ENCODE results near the gene LUC7L2.
A peak's percentile ranks its signal among the peaks of the same experiment; 100 is the strongest.
"Not testable (repeated sequence)": the region's sequence is repeated elsewhere in the genome, so short reads cannot be mapped to it uniquely, and the experiment has no call there.

LUC7L2 gene

GRCh38 chr7:139357729-139358506, 1.8 kb upstream of the LUC7L2 start:
- DNase-seq = not testable (repeated sequence)

GRCh38 chr7:139358541-139359365, 941 bp upstream of the LUC7L2 start:
- no peak for DNase-seq

- DNase-seq = peak; percentile 99
Measured at GRCh38 chr7:139360210-139360947, 685 bp downstream of the LUC7L2 start.

- no peak for DNase-seq
Measured at GRCh38 chr7:139360948-139361307, 1.2 kb downstream of the LUC7L2 start.

- DNase-seq = no peak
Measured at GRCh38 chr7:139361523-139361922, 1.8 kb downstream of the LUC7L2 start.

GRCh38 chr7:139362302-139362701, 2.6 kb downstream of the LUC7L2 start:
- DNase-seq = no peak

GRCh38 chr7:139362981-139363380, 3.3 kb downstream of the LUC7L2 start:
- no peak for DNase-seq

- no peak for DNase-seq
Measured at GRCh38 chr7:139365336-139365735, 5.6 kb downstream of the LUC7L2 start.

GRCh38 chr7:139366400-139366799, 6.7 kb downstream of the LUC7L2 start:
- DNase-seq = no peak

- no peak for DNase-seq
Measured at GRCh38 chr7:139367438-139368155, 7.9 kb downstream of the LUC7L2 start.

- no peak for DNase-seq
Measured at GRCh38 chr7:139370301-139370942, 10.7 kb downstream of the LUC7L2 start.

GRCh38 chr7:139370943-139371313, 11.2 kb downstream of the LUC7L2 start:
- no peak for DNase-seq

GRCh38 chr7:139374246-139374645, 14.6 kb downstream of the LUC7L2 start:
- no peak for DNase-seq

GRCh38 chr7:139382439-139382838, 22.7 kb downstream of the LUC7L2 start:
- no peak for DNase-seq

GRCh38 chr7:139384611-139385010, 24.9 kb downstream of the LUC7L2 start:
- no peak for DNase-seq

- DNase-seq = no peak
Measured at GRCh38 chr7:139387594-139387993, 27.9 kb downstream of the LUC7L2 start.

- DNase-seq = no peak
Measured at GRCh38 chr7:139389091-139389490, 29.4 kb downstream of the LUC7L2 start.

- DNase-seq = no peak
Measured at GRCh38 chr7:139389774-139390173, 30.1 kb downstream of the LUC7L2 start.

GRCh38 chr7:139393621-139394211, 34.0 kb downstream of the LUC7L2 start:
- no peak for DNase-seq

GRCh38 chr7:139394540-139394939, 34.8 kb downstream of the LUC7L2 start:
- DNase-seq = no peak

GRCh38 chr7:139396323-139396951, 36.7 kb downstream of the LUC7L2 start:
- no peak for DNase-seq
